RWPE2 (cell line): Measurements from ENCODE around the gene INPP5J.
A peak's percentile ranks its signal among the peaks of the same experiment; 100 is the strongest.

Source experiments
- ATAC-seq: fragments of 200-7000 bp; cut with Tn5 transposase; 3 replicates; pipeline ENCODE4 v1.9.1; 2021; ENCODE audit warnings: low read depth
- DNase-seq: peaks from one replicate; pipeline ENCODE4 v3.0.0-alpha.2; 2020; ENCODE audit warnings: low spot score
- H3K27ac ChIP-seq: fragments of 450-650 bp; 2 replicates; pipeline ENCODE4 v1.5.1; 2017; ENCODE audit warnings: mild to moderate bottlenecking; ENCODE audit not compliant: poor library complexity, severe bottlenecking
- H3K27me3 ChIP-seq: fragments of 250-450 bp; sonication (Bioruptor Pico); 2 replicates; pipeline ENCODE4 v1.5.1; 2021; ENCODE audit warnings: mild to moderate bottlenecking, moderate library complexity; ENCODE audit not compliant: insufficient read depth, poor library complexity, severe bottlenecking
- H3K36me3 ChIP-seq: fragments of 250-450 bp; sonication (Bioruptor Pico); 2 replicates; pipeline ENCODE4 v1.5.1; 2020; ENCODE audit warnings: low read depth, mild to moderate bottlenecking, moderate library complexity
- H3K4me1 ChIP-seq: fragments of 250-450 bp; sonication (Bioruptor Pico); 2 replicates; pipeline ENCODE4 v1.5.1; 2021; ENCODE audit warnings: mild to moderate bottlenecking, moderate library complexity; ENCODE audit not compliant: insufficient read depth, poor library complexity, severe bottlenecking
- H3K4me3 ChIP-seq: fragments of 250-450 bp; sonication (Bioruptor Pico); 2 replicates; pipeline ENCODE4 v1.5.1; 2021; ENCODE audit warnings: mild to moderate bottlenecking, moderate library complexity; ENCODE audit not compliant: severe bottlenecking
- H3K9me3 ChIP-seq: fragments of 250-450 bp; sonication (Bioruptor Pico); 2 replicates; pipeline ENCODE4 v1.5.1; 2021; ENCODE audit warnings: mild to moderate bottlenecking, moderate library complexity; ENCODE audit not compliant: severe bottlenecking
- TF ChIP-seq, protein P1 (sequence below): fragments of 450-650 bp; IDR thresholded peaks from one replicate; pipeline ENCODE4 v1.5.1; 2017; ENCODE audit warnings: mild to moderate bottlenecking, moderate library complexity; ENCODE audit not compliant: poor library complexity, severe bottlenecking

INPP5J gene

DNA sequence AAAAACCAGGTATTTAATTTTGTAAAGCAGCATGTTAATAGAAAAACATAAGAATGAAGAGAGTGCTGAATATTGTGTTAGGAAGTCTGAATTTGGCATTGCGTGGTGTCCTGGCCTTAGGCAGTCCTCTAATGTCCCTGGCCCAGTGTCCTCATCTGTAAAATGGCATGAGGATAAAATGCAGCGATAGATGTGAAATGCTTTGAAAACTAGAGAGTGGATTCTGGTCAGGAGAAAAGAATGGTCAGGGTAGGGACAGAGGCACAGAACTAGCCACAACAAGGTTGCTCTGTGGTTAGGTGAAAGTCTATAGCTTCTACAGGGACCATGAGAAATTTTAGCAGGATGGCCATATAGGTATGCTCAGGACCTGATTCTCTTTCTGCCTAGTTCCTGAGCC is 56.1 kb downstream of the INPP5J start:
- no peaks in the 10 kb centered on the region for H3K27me3 ChIP-seq
- DNase-seq: no peak

DNA sequence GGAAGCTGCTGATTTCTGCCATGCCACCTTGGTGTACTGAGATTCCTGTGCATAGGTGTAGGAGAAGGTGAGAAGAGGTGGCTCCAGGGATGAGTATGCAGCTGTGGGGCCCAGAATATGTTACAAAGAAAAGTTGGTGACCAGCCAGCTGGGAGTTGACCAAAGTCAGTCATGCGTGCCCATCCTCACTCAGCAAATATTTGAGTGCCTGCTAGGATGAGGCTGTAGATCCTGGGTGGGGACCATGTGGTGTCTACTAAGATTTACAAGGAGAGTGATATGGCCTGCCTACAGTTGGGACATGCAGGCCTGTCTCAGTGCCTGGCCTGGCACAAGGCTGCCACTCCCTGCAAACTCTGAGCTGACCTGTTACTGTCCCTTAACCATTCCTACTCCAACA is 56.6 kb downstream of the INPP5J start:
- Histone ChIP-seq H3K27me3 (no peaks in the 10 kb centered on the region), H3K27ac (peak overlapping the region; percentile 97), H3K4me1 (peaks cover 38% of the 10 kb centered on the region), H3K9me3 (no peaks in the 10 kb centered on the region), H3K4me3 (no peak overlapping the region), H3K36me3 (peaks cover 29% of the 10 kb centered on the region)
- TF ChIP-seq, protein P1, sequence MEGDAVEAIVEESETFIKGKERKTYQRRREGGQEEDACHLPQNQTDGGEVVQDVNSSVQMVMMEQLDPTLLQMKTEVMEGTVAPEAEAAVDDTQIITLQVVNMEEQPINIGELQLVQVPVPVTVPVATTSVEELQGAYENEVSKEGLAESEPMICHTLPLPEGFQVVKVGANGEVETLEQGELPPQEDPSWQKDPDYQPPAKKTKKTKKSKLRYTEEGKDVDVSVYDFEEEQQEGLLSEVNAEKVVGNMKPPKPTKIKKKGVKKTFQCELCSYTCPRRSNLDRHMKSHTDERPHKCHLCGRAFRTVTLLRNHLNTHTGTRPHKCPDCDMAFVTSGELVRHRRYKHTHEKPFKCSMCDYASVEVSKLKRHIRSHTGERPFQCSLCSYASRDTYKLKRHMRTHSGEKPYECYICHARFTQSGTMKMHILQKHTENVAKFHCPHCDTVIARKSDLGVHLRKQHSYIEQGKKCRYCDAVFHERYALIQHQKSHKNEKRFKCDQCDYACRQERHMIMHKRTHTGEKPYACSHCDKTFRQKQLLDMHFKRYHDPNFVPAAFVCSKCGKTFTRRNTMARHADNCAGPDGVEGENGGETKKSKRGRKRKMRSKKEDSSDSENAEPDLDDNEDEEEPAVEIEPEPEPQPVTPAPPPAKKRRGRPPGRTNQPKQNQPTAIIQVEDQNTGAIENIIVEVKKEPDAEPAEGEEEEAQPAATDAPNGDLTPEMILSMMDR: no peak
- peak; percentile 82 for ATAC-seq
- peak; percentile 83 for DNase-seq

More for the DNA sequence above, 56.1 kb downstream of the INPP5J start:
- no peaks in the 10 kb centered on the region for H3K9me3 ChIP-seq
- no peak overlapping the region for H3K4me3 ChIP-seq
- ATAC-seq: no peak
- TF ChIP-seq, protein P1: no peak
- peak overlapping the region; percentile 97 for H3K27ac ChIP-seq
- peaks cover 43% of the 10 kb centered on the region for H3K4me1 ChIP-seq
- peaks cover 29% of the 10 kb centered on the region for H3K36me3 ChIP-seq

DNA sequence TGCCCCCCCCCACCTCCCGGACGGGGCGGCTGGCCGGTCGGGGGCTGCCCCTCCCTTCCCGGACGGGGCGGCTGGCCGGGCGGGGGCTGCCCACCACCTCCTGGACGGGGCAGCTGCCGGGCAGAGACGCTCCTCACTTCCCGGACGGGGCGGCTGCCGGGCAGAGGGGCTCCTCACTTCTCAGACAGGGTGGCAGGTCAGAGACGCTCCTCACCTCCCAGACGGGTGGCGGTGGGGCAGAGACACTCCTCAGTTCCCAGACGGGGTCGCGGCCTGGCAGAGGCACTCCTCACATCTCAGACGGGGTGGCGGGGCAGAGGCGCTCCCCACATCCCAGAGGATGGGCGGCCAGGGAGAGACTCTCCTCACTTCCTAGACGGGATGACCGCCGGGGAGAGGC is 61.2 kb downstream of the INPP5J start:
- H3K27me3 ChIP-seq: no peaks in the 10 kb centered on the region
- H3K9me3 ChIP-seq: no peaks in the 10 kb centered on the region
- peaks cover 12% of the 10 kb centered on the region for H3K4me1 ChIP-seq
- DNase-seq: no peak
- H3K27ac ChIP-seq: no peak overlapping the region
- H3K36me3 ChIP-seq: peaks cover 20% of the 10 kb centered on the region
- TF ChIP-seq, protein P1: no peak
- no peak overlapping the region for H3K4me3 ChIP-seq
- ATAC-seq: no peak
